Calu3 (cell line): ENCODE measurements around the gene GEMIN2. TPM values are rescaled to one million over a fixed set of nuclear protein-coding genes. Genes with fewer than 3 reads are reported as not detected.
"Not testable (repeated sequence)": the region's sequence is repeated elsewhere in the genome, so short reads cannot be mapped to it uniquely, and the experiment has no call there.

Experiments used
- BruUV-seq: library from RNA; stranded (reverse); fragments of 400-500 nt; replicated peaks from 2 replicates; lab custom pipeline; 2021; lab: Mats Ljungman, UMichigan
- CTCF ChIA-PET: fragments of 300-600 bp; sonication (Branson Sonifier 250); formaldehyde crosslinking; loops from one replicate; lab custom pipeline; 2022; ENCODE audit warnings: antibody characterized with exemption; lab: Charles Lee
- DNase-seq: peaks from one replicate; pipeline ENCODE4 v3.0.0; 2022
- H3K27ac Mint-ChIP-seq: one replicate; pipeline ENCODE4 v1.8.0; 2022; ENCODE audit warnings: mixed read lengths; ENCODE audit not compliant: unreplicated experiment
- H3K27me3 Mint-ChIP-seq: one replicate; pipeline ENCODE4 v1.8.0; 2022; ENCODE audit warnings: mixed read lengths; ENCODE audit not compliant: unreplicated experiment
- H3K36me3 Mint-ChIP-seq: one replicate; pipeline ENCODE4 v1.8.0; 2022; ENCODE audit warnings: mild to moderate bottlenecking, moderate library complexity, mixed read lengths; ENCODE audit not compliant: insufficient read depth, unreplicated experiment
- H3K4me1 Mint-ChIP-seq: one replicate; pipeline ENCODE4 v1.8.0; 2022; ENCODE audit warnings: mild to moderate bottlenecking, low read depth, mixed read lengths; ENCODE audit not compliant: unreplicated experiment
- H3K4me3 Mint-ChIP-seq: one replicate; pipeline ENCODE4 v1.8.0; 2022; ENCODE audit warnings: mild to moderate bottlenecking, low read depth, moderate library complexity, mixed read lengths; ENCODE audit not compliant: unreplicated experiment
- H3K9me3 Mint-ChIP-seq: one replicate; pipeline ENCODE4 v1.8.0; 2022; ENCODE audit warnings: low read depth, mixed read lengths; ENCODE audit not compliant: unreplicated experiment
- CTCF ChIP-seq: fragments of 200-600 bp; IDR thresholded peaks from one replicate; pipeline ENCODE4 v1.8.0; 2022; ENCODE audit warnings: antibody characterized with exemption; ENCODE audit not compliant: unreplicated experiment
- intact Hi-C: fragments of 100-400 bp; cut with micrococcal nuclease; formaldehyde crosslinking; loops from one replicate; pipeline ENCODE4 v1.10.0; 2022; ENCODE audit not compliant: unreplicated experiment
- total RNA-seq: library from RNA; stranded (reverse); gene quantifications from 2 replicates; pipeline ENCODE4 v1.2.3, GENCODE V29; 2022

The GEMIN2 gene
- total RNA-seq, 1 experiment from 2014 or later, result 20.1 TPM

- no peaks in the 10 kb centered on the region for H3K27me3 Mint-ChIP-seq
- BruUV-seq, result no TSS peak
- CTCF ChIA-PET, result no interaction called here
- peaks cover 42% of the 10 kb centered on the region for H3K36me3 Mint-ChIP-seq
- intact Hi-C loops, result no loop called here
- H3K4me1 Mint-ChIP-seq, result peaks cover 17% of the 10 kb centered on the region
- no peak overlapping the region for H3K4me3 Mint-ChIP-seq
- no peak overlapping the region for H3K27ac Mint-ChIP-seq
- DNase-seq, result no peak
- no peak for TF ChIP-seq CTCF
- no peaks in the 10 kb centered on the region for H3K9me3 Mint-ChIP-seq
Observed at GRCh38 chr14:39181693-39182047, 67.5 kb downstream of the GEMIN2 start.

GRCh38 chr14:39182770-39183684, 68.9 kb downstream of the GEMIN2 start:
- Mint-ChIP-seq H3K9me3 (no peaks in the 10 kb centered on the region), H3K4me1 (peaks cover 8% of the 10 kb centered on the region), H3K4me3 (no peak overlapping the region), H3K27me3 (no peaks in the 10 kb centered on the region), H3K27ac (no peak overlapping the region), H3K36me3 (peaks cover 35% of the 10 kb centered on the region)
- TF ChIP-seq CTCF, result no peak
- CTCF ChIA-PET, result interaction anchor here (0.6 kb wide), 1 partner anchor 15 kb away, joined by 3 read pairs; no protein-coding TSS in a partner anchor
- no peak for DNase-seq
- BruUV-seq, result no TSS peak
- intact Hi-C loops, result no loop called here

- H3K27me3 Mint-ChIP-seq, DNase-seq, H3K27ac Mint-ChIP-seq, H3K4me1 Mint-ChIP-seq, BruUV-seq, intact Hi-C loops, H3K4me3 Mint-ChIP-seq, CTCF ChIA-PET, H3K9me3 Mint-ChIP-seq: not testable (repeated sequence)
- H3K36me3 Mint-ChIP-seq, result peaks cover 29% of the 10 kb centered on the region
Observed at GRCh38 chr14:39183685-39184003, 69.5 kb downstream of the GEMIN2 start.

GRCh38 chr14:39184628-39185255, 70.6 kb downstream of the GEMIN2 start:
- Mint-ChIP-seq H3K27me3 (no peaks in the 10 kb centered on the region), H3K4me1 (no peaks in the 10 kb centered on the region), H3K9me3 (no peaks in the 10 kb centered on the region), H3K36me3 (peaks cover 18% of the 10 kb centered on the region), H3K4me3 (peak overlapping the region; percentile 17), H3K27ac (peak overlapping the region; percentile 70)
- intact Hi-C loops, result no loop called here
- no peak for TF ChIP-seq CTCF
- CTCF ChIA-PET, result interaction anchor here (0.7 kb wide), 2 partner anchors 82 to 672 kb away, joined by 3 to 5 read pairs; no protein-coding TSS in a partner anchor
- BruUV-seq, result no TSS peak
- DNase-seq, result no peak
